NCI-H82 (cell line): ENCODE data around the gene DRC1.

Source experiments
- DNase-seq: peaks from one replicate; lab custom pipeline; 2025; lab: John Stamatoyannopoulos, UW

DRC1 gene

DNA sequence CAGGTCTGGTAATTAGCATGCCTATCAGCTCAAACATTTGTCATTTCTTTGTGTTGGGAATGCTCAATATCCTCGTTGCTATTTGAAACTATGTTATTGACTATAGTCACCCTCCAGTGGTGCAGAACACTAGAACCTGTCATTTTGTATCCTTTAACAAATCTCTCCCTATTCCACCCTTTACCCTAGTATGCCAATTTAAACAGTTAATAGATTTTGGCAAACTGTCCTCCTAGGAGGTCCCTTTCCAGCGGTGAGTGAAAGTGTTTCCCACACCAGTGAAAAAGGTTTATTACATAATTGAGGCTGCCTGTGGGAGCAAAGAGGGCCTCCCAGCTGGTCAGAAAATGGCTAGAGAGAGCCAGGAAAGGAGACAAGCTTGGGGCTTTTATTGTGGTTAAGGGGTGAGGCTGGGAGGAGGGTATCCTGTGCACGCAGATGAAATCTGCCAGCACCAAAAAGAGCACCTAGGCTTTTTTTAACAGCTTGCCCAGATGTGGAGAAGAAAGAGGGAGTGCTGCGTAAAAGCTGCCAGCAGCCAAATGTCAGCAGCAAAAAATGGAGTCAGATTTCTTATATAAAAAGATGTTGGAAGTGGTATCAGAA is 1.8 kb upstream of the DRC1 start:
- DNase-seq: no peak

DNA sequence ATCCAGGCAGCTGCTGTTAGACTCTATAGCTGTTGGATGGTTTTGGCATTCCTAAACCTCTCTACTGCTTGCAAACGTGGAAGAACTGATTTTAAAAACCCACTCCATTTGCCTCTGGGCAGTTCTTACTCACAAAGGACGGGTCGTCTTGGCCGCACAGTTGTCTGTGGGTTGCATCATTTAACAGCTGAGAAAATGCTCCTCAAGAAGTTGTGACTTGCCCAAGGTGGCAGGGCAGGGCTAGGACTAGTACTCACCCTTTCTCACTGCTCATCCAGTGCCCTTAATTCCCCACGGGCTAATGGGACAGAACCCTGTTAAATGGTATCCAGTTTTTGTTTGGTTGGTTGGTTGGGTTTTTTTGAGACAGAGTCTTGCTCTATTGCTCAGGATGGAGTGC is 997 bp upstream of the DRC1 start:
- DNase-seq: no peak

DNA sequence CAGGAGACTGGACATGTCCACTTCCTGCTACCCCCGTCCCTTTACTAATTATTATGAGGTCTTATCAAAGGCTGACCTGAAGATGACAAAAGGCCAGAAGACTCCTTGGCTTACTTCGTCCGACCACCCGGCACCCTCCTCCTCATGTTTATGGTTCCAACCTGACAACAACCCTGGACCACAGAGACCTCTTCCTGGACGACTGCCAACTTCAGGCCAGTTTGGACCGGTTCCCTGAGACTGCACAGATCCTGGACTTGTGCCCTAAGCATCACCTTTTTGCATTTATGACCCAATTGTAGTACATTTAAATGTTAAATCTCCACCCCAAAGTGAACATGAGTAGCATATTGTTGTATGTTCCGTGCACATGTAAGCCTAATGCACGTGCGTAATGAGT is 5.8 kb downstream of the DRC1 start:
- DNase-seq: no peak

DNA sequence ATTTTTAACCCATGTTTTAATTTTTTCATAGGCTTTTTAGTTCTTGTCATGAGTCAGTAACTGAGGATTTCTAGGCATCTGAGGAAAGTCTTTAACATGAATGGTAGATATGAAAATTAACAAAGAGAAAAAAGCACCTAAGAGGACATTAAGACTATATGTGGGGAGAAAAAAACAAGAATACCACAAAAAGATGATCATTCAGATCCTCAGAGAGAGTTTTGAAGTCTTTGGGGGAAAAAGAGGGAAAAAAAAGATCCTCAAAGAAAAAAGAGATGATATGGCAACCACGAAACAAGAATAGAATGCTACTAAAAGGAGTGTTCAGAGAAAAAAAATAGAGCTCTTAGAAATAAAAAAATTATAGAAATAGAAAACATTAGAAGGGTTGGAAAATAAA is 8.1 kb downstream of the DRC1 start:
- DNase-seq: no peak

- DNase-seq: no peak
Observed at GRCh38 chr2:26410764-26411243, 9.1 kb downstream of the DRC1 start.

- no peak for DNase-seq
Observed at GRCh38 chr2:26411419-26411818, 9.7 kb downstream of the DRC1 start.

DNA sequence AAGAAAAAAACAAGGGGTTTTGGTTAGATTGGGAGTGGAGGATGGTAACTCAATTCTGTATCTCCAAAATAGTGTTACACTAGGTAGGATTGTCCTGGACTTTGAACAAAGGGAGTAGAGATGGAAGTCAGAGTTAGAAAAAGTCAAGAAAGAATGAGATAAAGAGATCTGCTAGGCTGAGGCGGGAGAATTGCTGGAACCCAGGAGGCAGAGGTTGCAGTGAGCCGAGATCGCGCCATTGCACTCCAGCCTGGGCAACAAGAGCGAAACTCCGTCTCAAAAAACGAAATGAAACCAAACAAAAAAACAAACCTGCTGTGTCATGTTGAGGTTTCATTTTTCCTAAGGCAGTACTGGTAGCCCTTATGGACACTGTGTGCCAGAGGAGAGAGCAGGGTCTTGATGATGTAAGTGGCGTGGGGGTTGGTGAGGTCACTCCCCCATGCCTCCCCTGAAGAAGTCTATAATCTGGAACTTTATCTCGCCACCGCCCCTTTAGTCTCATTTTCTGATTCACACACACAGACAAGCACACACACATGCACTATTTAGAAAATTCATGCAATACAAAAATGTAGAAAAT is 10.5 kb downstream of the DRC1 start:
- DNase-seq: no peak

DNA sequence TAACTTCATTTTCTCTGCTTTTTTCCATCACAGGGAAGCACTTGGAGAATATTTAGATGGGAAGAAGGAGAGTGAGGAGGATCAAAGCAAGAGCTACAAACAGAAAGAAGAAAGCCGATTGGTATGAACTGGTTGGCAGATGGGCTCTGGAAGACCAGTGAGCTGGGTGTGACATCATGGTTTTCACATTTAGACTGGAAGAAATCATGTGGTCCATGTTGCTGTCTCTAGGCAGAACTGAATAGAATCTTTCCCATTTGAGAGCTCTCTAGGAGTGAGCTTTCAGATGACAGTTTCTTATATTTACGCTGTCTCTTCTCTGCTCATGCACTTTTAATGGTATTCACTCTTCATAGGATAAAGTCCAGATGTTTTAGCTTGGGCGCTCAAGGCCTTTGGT is 12.6 kb downstream of the DRC1 start:
- DNase-seq: peak; percentile 24

- no peak for DNase-seq
Observed at GRCh38 chr2:26421961-26422360, 20.2 kb downstream of the DRC1 start.

DNA sequence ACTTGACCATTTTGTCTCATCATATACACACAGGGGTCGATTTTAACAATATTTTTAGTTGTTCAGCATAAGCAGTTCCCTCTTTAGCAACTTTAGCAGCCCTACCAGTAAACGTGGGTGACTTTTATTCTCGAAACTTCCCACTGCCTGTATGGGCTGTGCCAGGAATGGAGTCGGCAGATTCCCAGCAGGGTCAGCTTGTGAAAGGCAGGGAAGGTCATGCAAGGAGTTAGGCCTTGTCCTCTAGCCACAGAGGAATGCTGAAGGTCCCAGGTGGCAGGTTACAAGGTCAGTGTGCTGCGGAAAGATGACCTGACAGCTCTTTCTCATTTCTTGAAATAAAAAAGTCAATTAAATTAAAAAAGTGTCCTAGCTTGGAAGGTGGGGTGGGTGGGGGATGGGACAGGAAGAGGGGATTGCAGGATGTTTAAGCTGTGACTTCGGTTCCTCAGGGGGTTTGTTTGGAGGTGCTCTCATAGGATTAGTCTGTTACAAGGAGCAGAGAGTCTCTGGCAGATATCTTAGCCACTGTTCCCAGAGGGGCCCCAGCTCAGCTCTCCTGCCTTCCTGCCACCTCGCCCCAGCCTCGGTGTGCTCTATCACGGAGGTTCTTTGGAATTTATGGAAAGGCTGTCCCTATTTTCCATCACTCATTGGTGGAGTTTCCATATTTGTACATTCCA is 21.4 kb downstream of the DRC1 start:
- DNase-seq: peak; percentile 42

DNA sequence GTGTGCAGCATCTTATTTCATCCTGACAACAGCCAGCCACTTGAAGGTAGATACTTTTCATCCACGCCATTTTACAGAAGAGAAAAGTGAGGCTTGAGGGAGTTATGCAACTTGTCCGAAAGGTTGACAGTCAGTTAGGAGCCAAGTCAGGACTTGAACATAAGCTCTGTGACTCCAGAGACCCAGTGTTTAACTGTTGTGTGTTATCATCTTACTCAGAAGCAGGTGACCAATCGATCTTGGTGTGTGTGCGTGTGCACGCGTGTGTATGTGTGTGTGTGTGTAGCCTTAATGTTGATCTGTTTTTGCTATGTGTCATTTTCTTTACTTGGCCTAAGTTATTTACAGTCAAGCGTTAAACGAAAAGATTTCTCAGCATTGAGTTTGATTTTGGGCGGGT is 22.0 kb downstream of the DRC1 start:
- no peak for DNase-seq

- no peak for DNase-seq
Observed at GRCh38 chr2:26424221-26424620, 22.5 kb downstream of the DRC1 start.

- DNase-seq: no peak
Observed at GRCh38 chr2:26428846-26429245, 27.1 kb downstream of the DRC1 start.

GRCh38 chr2:26429779-26430578 is 28.3 kb downstream of the DRC1 start:
- no peak for DNase-seq

DNA sequence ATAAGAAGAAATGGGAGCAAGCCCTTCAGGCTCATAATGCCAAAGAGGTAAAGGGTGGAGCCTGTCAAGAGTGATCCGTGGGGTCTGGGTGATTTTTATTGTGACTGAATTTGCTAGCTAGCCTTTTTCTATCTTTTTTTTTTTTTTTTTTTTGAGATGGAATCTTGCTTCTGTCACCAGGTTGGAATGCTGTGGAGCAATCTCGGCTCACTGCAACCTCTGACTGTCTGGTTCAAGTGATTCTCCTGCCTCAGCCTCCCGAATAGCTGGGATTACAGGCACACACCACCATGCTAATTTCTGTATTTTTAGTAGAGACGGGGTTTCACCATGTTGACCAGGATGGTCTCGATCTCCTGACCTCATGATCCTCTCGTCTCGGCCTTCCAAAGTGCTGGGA is 29.1 kb downstream of the DRC1 start:
- no peak for DNase-seq

GRCh38 chr2:26432363-26432762 is 30.6 kb downstream of the DRC1 start:
- no peak for DNase-seq

GRCh38 chr2:26432859-26433258 is 31.1 kb downstream of the DRC1 start:
- no peak for DNase-seq

- no peak for DNase-seq
Observed at GRCh38 chr2:26435106-26435505, 33.4 kb downstream of the DRC1 start.

DNA sequence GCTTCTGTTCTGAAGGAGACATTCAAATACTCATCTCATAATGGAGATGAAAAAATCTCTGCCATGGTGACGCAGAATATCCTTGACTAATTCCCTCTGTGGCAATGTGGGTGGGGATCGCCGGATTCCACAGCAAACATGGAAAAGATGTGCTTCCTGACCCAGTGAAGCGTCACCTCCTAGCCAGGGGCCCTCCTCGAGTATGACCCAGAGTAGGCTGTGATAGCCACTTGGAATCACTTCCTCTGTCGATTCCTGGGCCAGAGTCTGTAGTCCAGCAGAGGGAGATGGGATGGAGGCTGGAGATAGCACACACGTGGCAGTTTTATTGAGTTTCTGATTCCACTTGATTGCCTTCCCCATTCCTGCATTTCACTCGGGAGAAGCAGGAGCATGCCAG is 36.8 kb downstream of the DRC1 start:
- no peak for DNase-seq

GRCh38 chr2:26438926-26439325 is 37.2 kb downstream of the DRC1 start:
- DNase-seq: no peak

DNA sequence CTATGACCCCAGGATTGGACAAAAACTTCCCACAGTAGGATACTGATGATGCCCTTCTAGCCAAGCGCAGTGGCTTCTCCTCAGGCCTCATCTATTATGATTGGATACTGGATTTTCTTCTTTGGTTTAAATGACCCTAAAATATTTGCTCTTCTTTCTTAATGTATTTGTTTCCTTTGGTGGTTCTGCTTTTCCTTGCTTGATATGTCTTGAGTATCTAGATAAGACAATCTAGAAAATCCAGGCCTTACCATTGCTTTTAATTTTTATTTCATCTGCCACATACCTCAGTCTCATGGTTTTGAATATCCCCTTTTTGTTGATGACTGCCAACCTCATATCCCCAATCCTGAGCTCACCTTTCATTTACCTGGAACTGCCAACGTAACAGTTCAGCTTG is 40.6 kb downstream of the DRC1 start:
- DNase-seq: no peak

GRCh38 chr2:26442707-26443106 is 41.0 kb downstream of the DRC1 start:
- no peak for DNase-seq

- no peak for DNase-seq
Observed at GRCh38 chr2:26444236-26444635, 42.5 kb downstream of the DRC1 start.
